HG03159 (cell line): ENCODE data around the gene SNX30.
A peak's percentile ranks its signal among the peaks of the same experiment; 100 is the strongest.
"Not testable (repeated sequence)": the region's sequence is repeated elsewhere in the genome, so short reads cannot be mapped to it uniquely, and the experiment has no call there.

Experiments
- ATAC-seq: cut with Tn5 transposase; IDR thresholded peaks from one replicate; pipeline ENCODE4 v1.9.1; 2021; ENCODE audit warnings: mild to moderate bottlenecking, moderate library complexity; ENCODE audit not compliant: unreplicated experiment

SNX30 gene, protein sequence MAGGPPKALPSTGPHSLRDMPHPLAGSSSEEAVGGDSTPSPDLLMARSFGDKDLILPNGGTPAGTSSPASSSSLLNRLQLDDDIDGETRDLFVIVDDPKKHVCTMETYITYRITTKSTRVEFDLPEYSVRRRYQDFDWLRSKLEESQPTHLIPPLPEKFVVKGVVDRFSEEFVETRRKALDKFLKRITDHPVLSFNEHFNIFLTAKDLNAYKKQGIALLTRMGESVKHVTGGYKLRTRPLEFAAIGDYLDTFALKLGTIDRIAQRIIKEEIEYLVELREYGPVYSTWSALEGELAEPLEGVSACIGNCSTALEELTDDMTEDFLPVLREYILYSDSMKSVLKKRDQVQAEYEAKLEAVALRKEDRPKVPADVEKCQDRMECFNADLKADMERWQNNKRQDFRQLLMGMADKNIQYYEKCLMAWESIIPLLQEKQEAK

DNA sequence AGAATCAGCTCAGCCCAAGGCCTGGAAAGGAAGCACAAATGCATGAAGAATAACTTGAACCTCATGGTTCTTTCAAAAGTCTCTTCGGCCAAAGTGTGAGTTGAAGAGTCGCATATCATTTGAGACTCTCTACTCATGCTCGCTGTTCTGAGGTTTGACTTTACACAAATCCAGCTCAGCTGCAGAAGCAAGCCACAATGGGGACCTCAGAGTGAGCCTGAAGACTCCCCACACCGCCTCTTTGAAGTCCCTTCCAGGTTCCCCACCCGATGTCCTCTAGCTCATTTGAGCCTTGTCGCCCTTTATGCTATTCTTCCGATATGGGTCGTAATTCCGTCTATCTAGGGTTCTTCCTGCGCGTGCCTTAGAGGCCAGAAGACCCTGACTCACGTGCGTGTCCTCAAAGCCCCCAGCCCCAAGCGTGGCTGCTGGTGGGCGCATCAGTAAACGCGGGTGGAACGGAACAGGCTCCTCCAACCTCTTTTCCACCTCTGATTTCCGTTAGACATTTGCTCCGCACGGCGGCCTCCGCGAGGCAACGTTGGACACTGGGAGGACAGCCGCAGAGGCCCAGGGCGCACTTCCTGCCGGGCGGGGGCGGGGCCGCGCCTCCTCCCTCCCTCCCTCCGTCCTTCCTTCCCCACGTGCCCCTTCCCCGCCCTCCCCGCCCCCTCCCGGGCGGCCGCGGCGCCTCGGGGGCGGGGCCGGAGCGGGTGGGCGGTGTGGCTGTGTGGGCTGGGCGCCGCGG is at the start of gene SNX30:
SNX30 (plus strand) TSS at position 745 of the 748 bp plus-strand sequence. CDS start 242 bp downstream, outside the sequence.
- peak; percentile 71 for ATAC-seq

GRCh38 chr9:112703304-112703703 is 47.3 kb upstream of the SNX30 start:
- ATAC-seq = no peak

DNA sequence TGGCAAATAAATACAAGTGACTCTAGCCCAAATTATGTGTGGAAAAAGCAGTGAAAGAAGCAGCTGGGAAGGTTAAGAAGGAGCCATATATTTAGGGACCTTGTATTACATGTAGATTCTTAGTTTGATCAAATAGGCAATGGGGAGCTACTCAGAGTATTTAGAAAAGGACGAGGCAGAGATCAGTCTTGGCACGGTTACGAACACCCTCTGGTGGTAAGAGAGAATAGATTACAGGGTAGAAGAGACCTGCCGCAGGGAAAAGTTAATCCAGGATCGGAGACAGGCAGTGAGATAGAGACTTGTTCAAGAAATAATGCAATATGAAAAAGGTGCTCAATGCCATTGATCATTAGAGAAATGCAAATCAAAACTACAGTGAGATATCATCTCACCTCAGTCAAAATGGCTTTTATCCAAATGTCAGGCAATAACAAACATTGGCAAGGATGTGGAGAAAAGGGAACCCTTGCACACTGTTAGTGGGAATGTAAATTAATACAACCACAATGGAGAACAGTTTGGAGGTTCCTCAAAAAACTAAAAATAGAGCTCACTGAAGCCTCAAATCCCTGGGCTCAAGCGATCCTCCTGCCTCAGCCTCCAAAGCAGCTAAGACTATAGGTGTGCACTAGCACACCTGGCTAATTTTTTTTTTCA is 44.7 kb upstream of the SNX30 start:
- ATAC-seq = no peak

GRCh38 chr9:112711050-112711689 is 39.4 kb upstream of the SNX30 start:
- no peak for ATAC-seq

GRCh38 chr9:112712678-112713077 is 37.9 kb upstream of the SNX30 start:
- ATAC-seq = no peak

DNA sequence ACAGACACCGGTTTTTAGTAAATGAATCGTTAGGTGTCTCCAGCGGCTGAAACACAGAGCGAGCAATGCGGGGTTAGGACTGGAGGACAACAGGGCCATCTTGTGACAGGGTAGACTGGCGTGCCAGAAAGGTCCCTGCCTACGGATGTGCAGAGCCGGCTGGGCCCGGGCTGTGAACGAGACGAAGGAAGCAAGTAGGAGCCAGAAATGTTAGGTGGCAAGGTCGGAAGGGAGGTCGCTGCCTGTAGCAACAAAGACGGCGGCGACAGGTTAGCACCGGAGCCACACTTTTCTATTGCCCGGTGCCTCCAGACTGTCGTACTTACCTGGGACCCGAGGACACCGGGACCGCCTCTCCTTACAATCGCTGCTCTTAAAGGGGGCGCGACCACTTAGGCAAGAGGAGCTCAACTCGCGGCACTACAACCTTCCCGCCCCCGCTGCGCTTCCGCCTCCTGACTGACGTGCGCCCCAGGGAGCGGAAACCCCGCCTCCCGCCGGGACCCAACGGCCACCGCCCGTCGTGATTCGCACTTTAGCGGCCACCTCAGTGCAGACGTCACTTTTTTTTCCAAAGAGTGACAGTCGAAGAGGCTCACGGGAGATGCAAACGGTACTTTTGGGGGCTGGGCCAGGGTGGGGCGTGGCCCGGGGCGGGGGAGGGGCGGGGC is 32.8 kb upstream of the SNX30 start, which contains the start of gene INIP:
INIP (minus strand) TSS at position 457 of the 671 bp plus-strand sequence. CDS start 1,632 bp downstream, outside the sequence.
- peak; percentile 97 for ATAC-seq

- no peak for ATAC-seq
These were observed 31.3 kb upstream of the SNX30 start for GRCh38 chr9:112719241-112719691.

- ATAC-seq = no peak
These were observed 30.9 kb upstream of the SNX30 start for GRCh38 chr9:112719696-112720095.

DNA sequence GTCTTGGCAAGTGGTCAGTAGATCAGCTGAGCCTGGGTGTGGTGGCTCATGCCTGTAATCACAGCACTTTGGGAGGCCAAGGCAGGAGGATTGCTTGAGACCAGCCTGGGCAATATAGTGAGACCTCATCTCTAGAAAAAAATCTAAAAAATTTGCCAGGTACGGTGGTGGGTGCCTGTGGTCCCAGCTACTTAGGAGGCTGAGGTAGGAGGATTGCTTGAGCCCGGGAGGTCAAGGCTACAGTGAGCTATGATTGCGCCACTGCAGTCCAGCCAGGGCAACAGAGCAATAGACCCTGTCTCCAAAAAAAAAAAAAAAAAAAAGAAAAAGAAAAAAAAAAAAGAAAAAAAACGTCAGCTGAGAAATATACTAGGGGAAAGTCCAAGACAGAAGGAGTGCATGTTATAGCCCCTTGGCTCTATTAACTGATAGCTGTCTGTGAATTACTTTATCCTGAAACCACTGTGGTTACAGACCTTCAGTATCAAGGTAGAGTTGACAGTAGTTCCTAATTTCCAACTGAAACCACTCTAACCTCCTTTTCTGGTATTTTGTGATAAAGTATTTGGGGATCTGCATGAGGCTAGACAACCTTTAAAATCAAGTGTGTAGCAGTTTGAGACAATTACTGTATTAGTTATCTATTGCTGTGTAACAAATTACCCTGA is 30.3 kb upstream of the SNX30 start:
- ATAC-seq = no peak

- not testable (repeated sequence) for ATAC-seq
These were observed 27.8 kb upstream of the SNX30 start for GRCh38 chr9:112722749-112723148.

DNA sequence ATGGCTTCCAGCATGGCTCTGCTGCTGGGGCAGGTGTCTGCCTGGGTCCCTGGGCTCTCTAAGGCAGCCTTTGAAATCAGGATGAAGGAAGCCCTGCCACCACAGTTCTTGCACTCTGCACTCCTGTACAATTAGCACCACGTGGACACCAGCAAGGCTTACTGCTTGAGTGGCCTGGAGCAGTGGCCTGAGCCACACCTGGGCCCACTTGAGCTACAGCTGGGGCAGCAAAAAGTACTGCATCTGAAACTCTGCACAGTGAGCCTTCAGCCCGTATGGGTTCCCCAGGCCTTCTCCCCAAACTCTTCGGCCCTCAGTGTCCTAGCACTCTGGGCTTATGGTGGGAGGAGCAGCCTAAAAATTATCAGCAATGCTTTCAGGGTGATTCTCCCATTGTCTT is 24.6 kb upstream of the SNX30 start:
- peak; percentile 58 for ATAC-seq

- ATAC-seq = peak; percentile 68
These were observed 24.1 kb upstream of the SNX30 start for GRCh38 chr9:112726428-112726827.

DNA sequence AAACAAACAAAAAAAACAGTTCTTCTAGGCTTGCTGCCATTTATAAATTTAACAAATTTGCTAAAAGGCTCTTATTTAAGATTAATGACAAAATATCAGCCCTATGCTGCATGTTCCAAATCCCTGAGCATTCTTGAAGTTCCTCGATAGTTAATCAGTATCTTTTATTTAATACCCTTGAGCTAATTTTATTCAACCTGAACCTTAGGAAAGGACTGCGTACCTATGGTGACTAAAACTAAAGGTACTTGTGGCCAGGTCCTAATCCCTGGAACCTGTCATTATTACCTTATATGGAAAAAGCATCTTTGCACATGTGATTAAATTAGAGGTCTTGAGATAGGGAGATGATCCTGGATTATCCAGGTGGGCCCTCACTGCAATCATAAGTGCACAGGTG is 22.2 kb upstream of the SNX30 start:
- ATAC-seq = no peak

DNA sequence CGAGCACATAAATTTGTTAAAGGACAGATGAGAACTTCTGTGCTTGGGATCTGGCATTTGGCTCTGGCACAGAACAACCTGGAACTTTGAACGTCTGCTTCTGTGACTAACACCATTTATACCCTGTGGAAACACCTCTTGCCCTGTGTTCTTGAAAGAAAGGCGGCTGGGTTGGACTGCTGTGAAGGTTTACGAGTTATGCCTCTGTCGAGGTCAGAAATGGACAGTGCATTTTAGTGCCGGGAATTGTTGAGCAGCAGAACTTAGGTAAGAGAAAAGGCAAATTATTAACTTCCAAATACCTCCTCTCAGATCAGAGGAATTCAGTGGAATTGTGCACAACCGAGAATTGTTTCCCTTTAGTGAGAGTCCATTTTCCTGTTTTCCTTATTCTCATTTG is 18.6 kb upstream of the SNX30 start:
- no peak for ATAC-seq

DNA sequence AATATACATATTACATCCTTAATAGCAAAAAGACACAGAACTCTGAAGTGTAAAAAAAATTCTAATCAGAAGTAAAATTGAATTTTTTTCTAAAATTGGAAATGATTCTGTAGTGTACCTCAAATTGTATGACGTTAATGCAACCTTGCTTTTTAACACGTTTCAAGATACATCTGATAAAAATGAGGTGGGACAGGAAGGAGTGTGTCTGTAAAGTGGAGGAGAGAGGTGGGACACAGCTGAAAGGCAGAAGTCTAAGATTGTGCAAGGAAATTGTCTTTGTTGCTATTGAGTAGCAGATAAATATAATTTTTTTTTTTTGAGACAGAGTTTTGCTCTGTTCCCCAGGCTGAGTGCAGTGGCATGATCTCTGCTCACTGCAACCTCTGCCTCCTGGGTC is 15.7 kb upstream of the SNX30 start:
- ATAC-seq = no peak

GRCh38 chr9:112743216-112743836 is 7.2 kb upstream of the SNX30 start:
- ATAC-seq = no peak

DNA sequence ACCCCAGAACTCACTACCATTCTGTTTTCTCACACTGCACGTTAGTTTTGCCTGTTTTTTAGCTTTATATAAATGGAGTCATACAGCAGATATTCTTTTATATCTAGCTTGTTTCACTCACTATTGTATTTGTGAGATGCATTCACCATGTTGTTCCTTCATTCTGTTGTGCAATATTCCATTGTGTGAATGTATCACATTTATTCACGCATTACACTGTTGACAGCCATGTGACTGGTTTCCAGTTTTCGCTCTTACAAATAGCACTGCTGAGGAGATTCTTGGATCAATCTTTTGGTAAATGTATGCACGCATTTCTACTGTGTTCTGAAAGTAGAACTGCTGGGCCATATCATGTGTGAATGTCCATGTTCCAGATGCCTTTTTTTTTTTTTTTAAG is 6.4 kb upstream of the SNX30 start:
- ATAC-seq = no peak

DNA sequence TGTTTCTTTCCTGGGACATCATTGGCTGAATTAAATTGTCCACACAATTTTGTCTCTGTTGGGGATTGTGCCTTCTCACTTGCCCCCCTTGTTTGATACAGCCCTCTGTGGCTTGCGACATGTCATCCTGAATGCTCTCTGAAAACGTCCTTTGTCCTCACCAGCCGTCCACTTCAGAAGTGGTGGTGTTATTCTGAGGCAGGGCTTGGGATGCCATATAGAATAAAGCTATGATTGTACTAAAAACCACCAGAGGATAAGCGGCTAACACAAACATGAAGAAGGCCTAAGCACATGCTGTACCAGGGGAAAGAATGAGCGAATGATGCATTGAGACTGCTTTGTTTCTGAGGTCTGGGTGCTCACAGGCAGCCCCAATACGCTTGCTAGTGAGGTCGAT is 3.5 kb upstream of the SNX30 start:
- no peak for ATAC-seq

DNA sequence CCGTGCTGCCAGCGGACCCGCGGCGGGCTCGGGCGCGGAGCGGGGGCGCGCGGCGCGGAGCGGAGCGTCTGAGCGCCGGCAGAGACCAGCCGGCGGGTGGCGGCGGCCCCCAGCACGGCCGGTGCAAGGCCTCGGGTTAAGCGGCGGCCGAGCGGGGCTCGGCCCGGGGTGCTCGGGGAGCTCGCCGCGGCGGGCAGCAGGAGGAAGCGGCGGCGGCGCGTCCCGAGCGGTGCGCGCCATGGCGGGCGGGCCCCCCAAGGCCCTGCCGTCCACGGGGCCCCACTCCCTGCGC is 150 bp downstream of the SNX30 start:
- no peak for ATAC-seq
